Measurements from ENCODE around the gene MUSK. TPM values are rescaled to one million over a fixed set of nuclear protein-coding genes. Genes with fewer than 3 reads are reported as not detected.
A peak's percentile ranks its signal among the peaks of the same experiment; 100 is the strongest.

Gene MUSK
- total RNA-seq, 1 experiment from 2014 or later: not detected

DNA sequence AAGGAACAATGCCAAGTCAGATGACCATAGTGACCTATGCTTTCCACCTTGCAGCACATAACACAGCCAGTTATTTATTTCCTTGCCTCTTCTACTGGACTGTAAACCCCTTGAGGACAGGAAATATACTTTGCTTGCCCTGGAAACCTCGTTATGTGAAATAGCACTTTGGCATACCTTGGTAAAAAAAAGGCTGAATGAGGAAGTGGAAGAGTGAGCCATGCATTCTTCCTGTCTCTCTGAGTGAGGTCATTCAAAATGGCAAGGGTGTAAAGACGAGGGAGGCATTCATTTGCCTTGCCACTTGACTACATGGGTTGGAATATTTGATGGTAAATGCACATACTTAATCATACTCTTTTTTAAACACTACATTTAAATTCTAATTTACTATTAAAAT is 46.2 kb upstream of the MUSK start:
- Mint-ChIP-seq H3K4me1 (peaks cover 12% of the 10 kb centered on the region), H3K27ac (no peak overlapping the region), H3K36me3 (no peaks in the 10 kb centered on the region), H3K27me3 (ENCODE audit: low read depth) (no peaks in the 10 kb centered on the region), H3K9me3 (no peaks in the 10 kb centered on the region), H3K4me3 (no peak overlapping the region)
- TF ChIP-seq, protein P1, sequence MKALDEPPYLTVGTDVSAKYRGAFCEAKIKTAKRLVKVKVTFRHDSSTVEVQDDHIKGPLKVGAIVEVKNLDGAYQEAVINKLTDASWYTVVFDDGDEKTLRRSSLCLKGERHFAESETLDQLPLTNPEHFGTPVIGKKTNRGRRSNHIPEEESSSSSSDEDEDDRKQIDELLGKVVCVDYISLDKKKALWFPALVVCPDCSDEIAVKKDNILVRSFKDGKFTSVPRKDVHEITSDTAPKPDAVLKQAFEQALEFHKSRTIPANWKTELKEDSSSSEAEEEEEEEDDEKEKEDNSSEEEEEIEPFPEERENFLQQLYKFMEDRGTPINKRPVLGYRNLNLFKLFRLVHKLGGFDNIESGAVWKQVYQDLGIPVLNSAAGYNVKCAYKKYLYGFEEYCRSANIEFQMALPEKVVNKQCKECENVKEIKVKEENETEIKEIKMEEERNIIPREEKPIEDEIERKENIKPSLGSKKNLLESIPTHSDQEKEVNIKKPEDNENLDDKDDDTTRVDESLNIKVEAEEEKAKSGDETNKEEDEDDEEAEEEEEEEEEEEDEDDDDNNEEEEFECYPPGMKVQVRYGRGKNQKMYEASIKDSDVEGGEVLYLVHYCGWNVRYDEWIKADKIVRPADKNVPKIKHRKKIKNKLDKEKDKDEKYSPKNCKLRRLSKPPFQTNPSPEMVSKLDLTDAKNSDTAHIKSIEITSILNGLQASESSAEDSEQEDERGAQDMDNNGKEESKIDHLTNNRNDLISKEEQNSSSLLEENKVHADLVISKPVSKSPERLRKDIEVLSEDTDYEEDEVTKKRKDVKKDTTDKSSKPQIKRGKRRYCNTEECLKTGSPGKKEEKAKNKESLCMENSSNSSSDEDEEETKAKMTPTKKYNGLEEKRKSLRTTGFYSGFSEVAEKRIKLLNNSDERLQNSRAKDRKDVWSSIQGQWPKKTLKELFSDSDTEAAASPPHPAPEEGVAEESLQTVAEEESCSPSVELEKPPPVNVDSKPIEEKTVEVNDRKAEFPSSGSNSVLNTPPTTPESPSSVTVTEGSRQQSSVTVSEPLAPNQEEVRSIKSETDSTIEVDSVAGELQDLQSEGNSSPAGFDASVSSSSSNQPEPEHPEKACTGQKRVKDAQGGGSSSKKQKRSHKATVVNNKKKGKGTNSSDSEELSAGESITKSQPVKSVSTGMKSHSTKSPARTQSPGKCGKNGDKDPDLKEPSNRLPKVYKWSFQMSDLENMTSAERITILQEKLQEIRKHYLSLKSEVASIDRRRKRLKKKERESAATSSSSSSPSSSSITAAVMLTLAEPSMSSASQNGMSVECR (CRISPR knock-in tag; IDR thresholded peaks at IDR 0.05; ENCODE audit: borderline replicate concordance): no peak
- no peak for TF ChIP-seq ZNF423 (CRISPR knock-in tag; IDR thresholded peaks at IDR 0.05)
- TF ChIP-seq KAT7 (CRISPR knock-in tag; IDR thresholded peaks at IDR 0.05; ENCODE audit: borderline replicate concordance): no peak
- TF ChIP-seq PREB (CRISPR knock-in tag; IDR thresholded peaks at IDR 0.05; ENCODE audit: borderline replicate concordance): no peak
- TF ChIP-seq TP53 (CRISPR knock-in tag; IDR thresholded peaks at IDR 0.05): no peak
- TF ChIP-seq ZNF671 (CRISPR knock-in tag; IDR thresholded peaks at IDR 0.05): no peak
- TF ChIP-seq NFYB (CRISPR knock-in tag; conservative IDR thresholded peaks at IDR 0.05; ENCODE audit: low read depth): no peak
- no peak for TF ChIP-seq RELA (CRISPR knock-in tag; IDR thresholded peaks at IDR 0.05; ENCODE audit: borderline replicate concordance)
- TF ChIP-seq USF1 (CRISPR knock-in tag; IDR thresholded peaks at IDR 0.05): no peak
- no peak for TF ChIP-seq CBFB (CRISPR knock-in tag; IDR thresholded peaks at IDR 0.05; ENCODE audit: low read depth)
- TF ChIP-seq, protein P2, sequence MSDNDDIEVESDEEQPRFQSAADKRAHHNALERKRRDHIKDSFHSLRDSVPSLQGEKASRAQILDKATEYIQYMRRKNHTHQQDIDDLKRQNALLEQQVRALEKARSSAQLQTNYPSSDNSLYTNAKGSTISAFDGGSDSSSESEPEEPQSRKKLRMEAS (CRISPR knock-in tag; IDR thresholded peaks at IDR 0.05): no peak
- ATAC-seq (no peak), DNase-seq (ENCODE audit: low spot score) (no peak)
- CTCF ChIA-PET: interaction anchor here (1.8 to 2.3 kb wide), 3 partner anchors 19 to 194 kb away, joined by 5 to 22 read pairs (median 11); no protein-coding TSS in a partner anchor
- POLR2A ChIA-PET: no interaction called here

GRCh38 chr9:110623462-110624025 is 45.0 kb upstream of the MUSK start:
- H3K4me3 Mint-ChIP-seq: no peak overlapping the region
- H3K4me1 Mint-ChIP-seq: peaks cover 10% of the 10 kb centered on the region
- no peaks in the 10 kb centered on the region for H3K36me3 Mint-ChIP-seq
- ChIA-PET CTCF (interaction anchor here (0.9 to 2.3 kb wide), 9 partner anchors 12 to 440 kb away, joined by 3 to 22 read pairs (median 5); no protein-coding TSS in a partner anchor), POLR2A (no interaction called here)
- TF ChIP-seq ZNF423 (CRISPR knock-in tag; IDR thresholded peaks at IDR 0.05): no peak
- TF ChIP-seq, protein P3, sequence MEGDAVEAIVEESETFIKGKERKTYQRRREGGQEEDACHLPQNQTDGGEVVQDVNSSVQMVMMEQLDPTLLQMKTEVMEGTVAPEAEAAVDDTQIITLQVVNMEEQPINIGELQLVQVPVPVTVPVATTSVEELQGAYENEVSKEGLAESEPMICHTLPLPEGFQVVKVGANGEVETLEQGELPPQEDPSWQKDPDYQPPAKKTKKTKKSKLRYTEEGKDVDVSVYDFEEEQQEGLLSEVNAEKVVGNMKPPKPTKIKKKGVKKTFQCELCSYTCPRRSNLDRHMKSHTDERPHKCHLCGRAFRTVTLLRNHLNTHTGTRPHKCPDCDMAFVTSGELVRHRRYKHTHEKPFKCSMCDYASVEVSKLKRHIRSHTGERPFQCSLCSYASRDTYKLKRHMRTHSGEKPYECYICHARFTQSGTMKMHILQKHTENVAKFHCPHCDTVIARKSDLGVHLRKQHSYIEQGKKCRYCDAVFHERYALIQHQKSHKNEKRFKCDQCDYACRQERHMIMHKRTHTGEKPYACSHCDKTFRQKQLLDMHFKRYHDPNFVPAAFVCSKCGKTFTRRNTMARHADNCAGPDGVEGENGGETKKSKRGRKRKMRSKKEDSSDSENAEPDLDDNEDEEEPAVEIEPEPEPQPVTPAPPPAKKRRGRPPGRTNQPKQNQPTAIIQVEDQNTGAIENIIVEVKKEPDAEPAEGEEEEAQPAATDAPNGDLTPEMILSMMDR (IDR thresholded peaks at IDR 0.05): peak; percentile 59
- peak; percentile 56 for ATAC-seq
- DNase-seq (ENCODE audit: low spot score): no peak
- H3K9me3 Mint-ChIP-seq: no peaks in the 10 kb centered on the region
- H3K27me3 Mint-ChIP-seq (ENCODE audit: low read depth): no peaks in the 10 kb centered on the region
- no peak overlapping the region for H3K27ac Mint-ChIP-seq
